AG04449 (cell line): Measurements from ENCODE around the gene HDLBP.

ENCODE experiments used
- CTCF ChIA-PET: fragments of 350-600 bp; formaldehyde crosslinking; extraction: SDS; loops from one replicate; lab custom pipeline; 2021; ENCODE audit warnings: antibody characterized with exemption; lab: Yijun Ruan, JAX
- POLR2A ChIA-PET: fragments of 400-600, 350-600 bp; formaldehyde crosslinking; extraction: SDS; loops from one replicate; lab custom pipeline; 2020; ENCODE audit warnings: antibody characterized with exemption, inconsistent platforms; lab: Yijun Ruan, JAX
- DNase-seq: peaks from one replicate; pipeline ENCODE4 v3.0.0-alpha.2; 2010; ENCODE audit warnings: low read depth, low spot score
- H3K4me3 ChIP-seq: 2 replicates; pipeline ENCODE4 v1.5.1; 2011; ENCODE audit warnings: low read depth, mild to moderate bottlenecking, control low read depth, low read length
- CTCF ChIP-seq: IDR thresholded peaks from one replicate; pipeline ENCODE4 v1.5.1; 2011; ENCODE audit warnings: mild to moderate bottlenecking, moderate library complexity, low read length, control low read depth, inconsistent platforms; ENCODE audit not compliant: insufficient read depth; ENCODE audit errors: missing control alignments

Gene HDLBP

GRCh38 chr2:241235859-241236593 is 79.4 kb downstream of the HDLBP start:
- no peak for DNase-seq
- TF ChIP-seq CTCF: no peak
- POLR2A ChIA-PET: no interaction called here

DNA sequence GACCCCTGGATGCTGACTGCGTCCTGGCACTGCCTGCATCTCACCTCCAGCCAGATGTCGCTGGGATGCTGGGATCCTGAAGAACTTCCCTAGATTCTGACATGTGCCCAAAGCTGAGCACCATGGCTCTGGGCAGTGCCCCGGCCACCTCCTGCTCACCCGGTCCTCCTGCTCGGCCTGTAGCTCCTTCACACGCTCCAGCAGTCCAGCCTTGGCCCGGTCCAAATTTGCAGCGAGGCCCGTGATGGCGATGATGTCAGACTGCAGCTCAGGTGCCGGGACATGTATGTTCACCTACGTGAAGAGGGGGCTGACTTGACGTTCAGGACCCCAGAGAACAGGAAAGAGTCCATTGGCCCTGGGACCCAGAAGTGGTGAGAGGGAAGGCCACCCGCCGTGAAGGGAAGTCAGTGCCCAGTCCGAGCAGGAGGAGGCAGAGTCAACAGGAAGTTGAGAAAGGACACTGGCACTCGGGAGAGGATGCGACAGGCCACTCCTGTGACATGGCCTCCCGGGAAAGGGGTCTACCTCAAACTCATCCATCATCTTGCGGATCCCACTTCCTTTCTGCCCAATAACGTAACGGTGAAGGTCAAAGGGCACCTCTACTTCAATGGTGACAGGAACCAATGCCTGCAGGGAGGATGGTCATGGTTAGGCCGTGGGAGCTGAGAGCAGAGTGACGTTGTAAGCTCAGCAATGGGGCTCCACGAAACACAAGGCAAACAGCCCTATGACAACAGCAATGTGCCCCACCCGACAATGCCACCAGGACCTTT is 80.3 kb downstream of the HDLBP start:
- TF ChIP-seq CTCF: no peak
- ChIA-PET CTCF (interaction anchor here (1.0 to 1.1 kb wide), 2 partner anchors 10 to 11 kb away, joined by 3 read pairs; no protein-coding TSS in a partner anchor), POLR2A (interaction anchor here (0.6 kb wide), 1 partner anchor 79 kb away, joined by 3 read pairs; no protein-coding TSS in a partner anchor)
- no peak overlapping the region for H3K4me3 ChIP-seq
- DNase-seq: no peak

More at GRCh38 chr2:241235859-241236593, 79.4 kb downstream of the HDLBP start:
- CTCF ChIA-PET: interaction anchor here (1.0 to 1.3 kb wide), 2 partner anchors 9 to 11 kb away, joined by 3 read pairs; no protein-coding TSS in a partner anchor
- H3K4me3 ChIP-seq: no peak overlapping the region

DNA sequence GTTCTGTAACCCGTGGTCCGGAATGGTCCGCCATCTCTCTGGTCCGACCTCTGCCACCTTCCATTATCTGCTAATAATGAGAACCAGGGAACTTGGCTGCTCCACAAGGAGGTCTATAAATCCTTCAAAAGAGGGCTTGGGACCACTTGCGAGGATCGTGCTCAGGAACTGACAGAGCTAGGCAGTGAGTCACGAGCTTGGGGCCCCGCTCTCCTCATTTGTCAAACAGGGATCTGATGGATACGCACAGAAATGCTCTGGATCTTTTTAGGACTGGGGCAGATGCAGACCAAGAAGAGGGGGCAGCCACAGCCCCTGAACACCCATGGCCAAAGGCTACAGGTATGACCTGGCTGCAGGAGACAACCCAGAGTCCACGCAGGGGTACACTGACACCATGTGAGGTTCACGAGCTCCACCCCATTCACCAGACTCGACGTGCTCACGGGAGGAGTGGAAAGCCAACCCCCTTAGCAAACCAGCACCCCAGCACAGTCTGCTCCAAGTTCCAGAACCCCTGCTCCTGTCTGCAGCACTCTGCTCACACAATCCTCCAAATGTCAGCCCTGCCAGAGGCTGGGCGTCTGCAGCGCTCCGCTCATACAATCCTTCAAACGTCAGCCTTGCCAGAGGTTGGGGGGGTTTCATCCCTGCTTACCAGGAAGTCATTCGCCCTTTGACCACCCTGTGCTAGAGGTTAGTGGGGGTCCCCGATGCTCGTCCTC is 81.2 kb downstream of the HDLBP start:
- H3K4me3 ChIP-seq: no peak overlapping the region
- TF ChIP-seq CTCF: no peak
- CTCF ChIA-PET: interaction anchor here (1.1 kb wide), 1 partner anchor 10 kb away, joined by 3 read pairs; no protein-coding TSS in a partner anchor
- no peak for DNase-seq
- POLR2A ChIA-PET: interaction anchor here (0.9 kb wide), 1 partner anchor 11 kb away, joined by 4 read pairs; no protein-coding TSS in a partner anchor

GRCh38 chr2:241232736-241233575 is 82.5 kb downstream of the HDLBP start:
- POLR2A ChIA-PET: no interaction called here
- CTCF ChIA-PET: interaction anchor here (1.2 kb wide), 1 partner anchor 381 kb away, joined by 3 read pairs; no protein-coding TSS in a partner anchor
- no peak overlapping the region for H3K4me3 ChIP-seq
- no peak for DNase-seq
- TF ChIP-seq CTCF: no peak

- no peak overlapping the region for H3K4me3 ChIP-seq
- ChIA-PET POLR2A (no interaction called here), CTCF (interaction anchor here (1.1 kb wide), 1 partner anchor 379 kb away, joined by 4 read pairs; no protein-coding TSS in a partner anchor)
- TF ChIP-seq CTCF: no peak
- DNase-seq: no peak
Observed at GRCh38 chr2:241230435-241230834, 85.0 kb downstream of the HDLBP start.
